Central memory CD8-positive, alpha-beta T cell (primary cell): ENCODE measurements around the gene USH1C.

Experiments used
- ATAC-seq: fragments of 150-1000 bp; cut with Tn5 transposase; replicated peaks from 2 replicates; pipeline ENCODE4 v1.10.0; 2022; ENCODE audit warnings: mild to moderate bottlenecking, moderate FRiP score, moderate number of reproducible peaks; ENCODE audit not compliant: poor library complexity, severe bottlenecking; ENCODE audit errors: extremely low read depth
- DNase-seq, 2 donors: peaks; one replicate each; pipeline ENCODE4 v3.0.0; 2021; ENCODE audit warnings: low spot score in 2 of 2
- H3K27ac Mint-ChIP-seq: one replicate; pipeline ENCODE4 v1.8.0; 2022; ENCODE audit warnings: low read depth, mild to moderate bottlenecking, moderate library complexity, mixed read lengths
- H3K27me3 Mint-ChIP-seq: one replicate; pipeline ENCODE4 v1.8.0; 2022; ENCODE audit warnings: mixed read lengths
- H3K36me3 Mint-ChIP-seq: one replicate; pipeline ENCODE4 v1.8.0; 2022; ENCODE audit warnings: mild to moderate bottlenecking, moderate library complexity, mixed read lengths; ENCODE audit not compliant: insufficient read depth
- H3K4me1 Mint-ChIP-seq: one replicate; pipeline ENCODE4 v1.8.0; 2022; ENCODE audit warnings: mixed read lengths
- H3K4me3 Mint-ChIP-seq: one replicate; pipeline ENCODE4 v1.8.0; 2022; ENCODE audit warnings: mild to moderate bottlenecking, moderate library complexity, mixed read lengths
- H3K9me3 Mint-ChIP-seq: one replicate; pipeline ENCODE4 v1.8.0; 2022; ENCODE audit warnings: mixed read lengths

USH1C gene

DNA sequence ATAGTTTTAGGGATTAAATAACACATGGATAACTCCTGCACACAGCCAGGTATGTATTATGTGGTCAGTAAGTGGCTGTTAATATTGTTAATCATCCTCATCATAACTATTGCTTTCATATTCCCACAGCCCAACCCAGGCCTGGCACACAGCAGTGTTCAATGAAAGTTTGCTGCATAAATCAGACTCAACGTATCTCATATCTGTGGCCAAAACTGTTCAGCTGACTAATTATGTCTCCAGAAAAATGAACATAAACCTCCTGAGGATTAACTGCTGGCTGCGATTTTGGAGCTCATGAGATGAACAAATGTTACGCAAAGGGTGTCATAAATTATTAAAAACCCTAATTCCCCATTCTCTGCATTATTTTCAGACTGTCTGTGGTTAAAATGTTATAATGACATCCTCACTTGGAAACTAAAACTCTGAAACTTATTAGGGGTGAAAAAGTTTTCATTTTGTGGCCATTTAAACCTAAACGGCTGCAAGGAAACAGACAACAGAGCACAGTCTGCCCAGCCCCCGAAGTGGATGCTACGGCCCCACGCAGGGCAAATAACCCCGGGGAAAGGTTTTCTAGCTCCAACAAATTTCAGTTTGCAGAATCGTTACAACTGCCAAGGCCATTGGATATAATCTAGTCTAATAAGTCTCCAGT lies 84.8 kb downstream of the USH1C start:
- no peak for ATAC-seq

DNA sequence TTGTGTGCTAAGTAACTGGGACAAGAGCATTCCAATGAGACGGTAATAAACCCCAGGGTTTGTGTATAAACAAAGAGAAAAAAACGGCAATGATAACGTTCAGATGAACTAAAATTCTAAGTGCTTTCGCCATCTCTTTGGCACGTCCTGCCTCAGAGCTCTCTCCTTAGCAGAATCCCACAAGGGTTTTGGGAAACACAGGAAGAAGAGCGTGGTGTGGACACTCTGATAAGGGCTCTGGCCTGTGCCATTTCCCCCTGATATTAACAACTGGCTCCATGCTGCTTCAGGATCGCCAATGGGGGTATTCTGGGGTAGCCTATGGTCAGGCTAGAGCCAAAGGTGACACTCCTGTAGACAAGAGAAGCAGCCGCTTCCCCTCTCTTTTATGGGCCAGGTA lies 85.9 kb downstream of the USH1C start:
- no peaks in the 10 kb centered on the region for H3K36me3 Mint-ChIP-seq

More for the DNA sequence above, 84.8 kb downstream of the USH1C start:
- no peak overlapping the region for H3K27ac Mint-ChIP-seq
- no peaks in the 10 kb centered on the region for H3K36me3 Mint-ChIP-seq
- no peaks in the 10 kb centered on the region for H3K4me1 Mint-ChIP-seq
- H3K9me3 Mint-ChIP-seq: no peaks in the 10 kb centered on the region
- H3K27me3 Mint-ChIP-seq: peaks cover 41% of the 10 kb centered on the region
- DNase-seq: no peak
- H3K4me3 Mint-ChIP-seq: no peak overlapping the region

DNA sequence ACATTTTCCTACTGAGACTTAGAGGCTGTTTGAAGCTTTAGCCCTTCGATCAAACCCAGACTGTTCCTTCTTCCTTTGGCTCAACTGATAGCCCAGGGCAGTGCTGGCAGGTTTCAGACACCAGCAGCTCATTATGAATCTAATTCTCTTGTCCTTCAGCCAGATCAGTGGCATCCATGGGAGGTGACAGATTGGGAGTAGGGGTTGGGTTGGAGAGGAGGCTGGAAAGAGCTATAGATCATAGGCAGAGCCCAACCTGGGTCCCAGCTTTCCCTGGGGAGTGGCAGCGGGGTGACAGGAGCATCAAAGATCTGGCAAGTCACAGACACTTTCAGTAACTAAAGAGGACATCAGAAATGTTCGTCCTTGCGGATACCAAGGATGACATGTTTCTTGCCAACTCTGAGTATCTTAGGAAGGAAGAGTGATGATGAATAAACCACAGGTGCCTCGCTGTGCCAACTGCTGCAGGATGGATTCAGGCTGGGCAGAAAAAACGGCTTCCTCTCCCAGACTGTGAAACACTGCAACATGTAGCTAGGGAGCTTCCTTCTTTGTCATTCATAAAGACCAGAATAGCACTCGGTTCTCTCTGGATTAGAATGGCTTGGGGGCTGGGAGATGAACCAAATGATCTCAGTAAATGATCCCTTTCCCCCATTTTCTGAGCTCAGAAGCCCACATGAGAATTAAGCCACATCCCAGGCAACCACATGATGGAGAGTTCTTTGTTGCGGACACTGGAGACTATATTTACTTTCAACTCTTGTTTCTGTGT lies 86.6 kb downstream of the USH1C start:
- no peaks in the 10 kb centered on the region for H3K9me3 Mint-ChIP-seq
- no peaks in the 10 kb centered on the region for H3K36me3 Mint-ChIP-seq
- peaks cover 46% of the 10 kb centered on the region for H3K27me3 Mint-ChIP-seq
- no peak overlapping the region for H3K4me3 Mint-ChIP-seq
- no peak overlapping the region for H3K27ac Mint-ChIP-seq
- DNase-seq: no peak
- H3K4me1 Mint-ChIP-seq: no peaks in the 10 kb centered on the region
- ATAC-seq: no peak

More for the DNA sequence above, 85.9 kb downstream of the USH1C start:
- no peak overlapping the region for H3K4me3 Mint-ChIP-seq
- no peak for ATAC-seq
- no peak overlapping the region for H3K27ac Mint-ChIP-seq
- DNase-seq: no peak
- peaks cover 46% of the 10 kb centered on the region for H3K27me3 Mint-ChIP-seq
- no peaks in the 10 kb centered on the region for H3K9me3 Mint-ChIP-seq
- no peaks in the 10 kb centered on the region for H3K4me1 Mint-ChIP-seq

GRCh38 chr11:17452668-17453067 lies 91.5 kb downstream of the USH1C start:
- Mint-ChIP-seq H3K27me3 (peaks cover 50% of the 10 kb centered on the region), H3K9me3 (no peaks in the 10 kb centered on the region), H3K36me3 (no peaks in the 10 kb centered on the region), H3K27ac (no peak overlapping the region), H3K4me1 (no peaks in the 10 kb centered on the region), H3K4me3 (no peak overlapping the region)
- ATAC-seq (no peak), DNase-seq (no peak)

GRCh38 chr11:17449158-17449557 lies 95.1 kb downstream of the USH1C start:
- Mint-ChIP-seq H3K4me3 (no peak overlapping the region), H3K36me3 (no peaks in the 10 kb centered on the region), H3K27ac (no peak overlapping the region), H3K4me1 (no peaks in the 10 kb centered on the region), H3K9me3 (no peaks in the 10 kb centered on the region), H3K27me3 (peaks cover 32% of the 10 kb centered on the region)
- no peak for DNase-seq
- ATAC-seq: no peak

DNA sequence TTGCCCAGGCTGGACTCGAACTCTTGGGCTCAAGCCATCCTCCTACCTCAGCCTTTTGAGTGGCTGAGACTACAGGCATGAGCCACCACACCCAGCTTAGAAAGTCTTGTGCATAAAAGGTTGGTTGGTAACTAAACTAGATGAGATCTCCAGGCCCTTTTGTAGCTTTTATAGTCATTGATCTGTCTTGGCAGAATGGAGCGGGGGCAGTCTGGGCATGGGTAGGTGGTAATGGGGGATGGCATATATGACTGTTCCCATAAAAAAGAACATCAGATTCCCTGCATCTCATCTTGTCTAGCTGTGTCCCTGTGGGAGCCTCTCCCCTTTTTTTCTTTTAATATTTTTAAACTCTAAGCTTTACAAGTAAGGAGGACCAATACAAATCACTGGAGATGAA lies 97.7 kb downstream of the USH1C start:
- no peaks in the 10 kb centered on the region for H3K4me1 Mint-ChIP-seq
- ATAC-seq (no peak), DNase-seq (no peak)
- peaks cover under 1% of the 10 kb centered on the region for H3K9me3 Mint-ChIP-seq
- no peak overlapping the region for H3K27ac Mint-ChIP-seq
- peaks cover 29% of the 10 kb centered on the region for H3K27me3 Mint-ChIP-seq
- H3K36me3 Mint-ChIP-seq: no peaks in the 10 kb centered on the region
- no peak overlapping the region for H3K4me3 Mint-ChIP-seq

- H3K9me3 Mint-ChIP-seq: peaks cover 5% of the 10 kb centered on the region
- ATAC-seq (no peak), DNase-seq (no peak)
- H3K27me3 Mint-ChIP-seq: peaks cover 35% of the 10 kb centered on the region
- no peak overlapping the region for H3K27ac Mint-ChIP-seq
- H3K36me3 Mint-ChIP-seq: no peaks in the 10 kb centered on the region
- H3K4me1 Mint-ChIP-seq: no peaks in the 10 kb centered on the region
- no peak overlapping the region for H3K4me3 Mint-ChIP-seq
Measured at GRCh38 chr11:17445240-17445795, 98.9 kb downstream of the USH1C start.

- H3K27me3 Mint-ChIP-seq: peaks cover 47% of the 10 kb centered on the region
- no peak overlapping the region for H3K27ac Mint-ChIP-seq
- DNase-seq (no peak), ATAC-seq (no peak)
- no peak overlapping the region for H3K4me3 Mint-ChIP-seq
- H3K9me3 Mint-ChIP-seq: peaks cover 5% of the 10 kb centered on the region
- peaks cover 10% of the 10 kb centered on the region for H3K4me1 Mint-ChIP-seq
- H3K36me3 Mint-ChIP-seq: no peaks in the 10 kb centered on the region
Measured at GRCh38 chr11:17443926-17444690, 100.1 kb downstream of the USH1C start.
